ENCODE results near the gene POLD4. TPM values are rescaled to one million over a fixed set of nuclear protein-coding genes. Genes with fewer than 3 reads are reported as not detected.

POLD4 gene
- total RNA-seq, 1 donor from 2014 or later: 80.0 TPM

DNA sequence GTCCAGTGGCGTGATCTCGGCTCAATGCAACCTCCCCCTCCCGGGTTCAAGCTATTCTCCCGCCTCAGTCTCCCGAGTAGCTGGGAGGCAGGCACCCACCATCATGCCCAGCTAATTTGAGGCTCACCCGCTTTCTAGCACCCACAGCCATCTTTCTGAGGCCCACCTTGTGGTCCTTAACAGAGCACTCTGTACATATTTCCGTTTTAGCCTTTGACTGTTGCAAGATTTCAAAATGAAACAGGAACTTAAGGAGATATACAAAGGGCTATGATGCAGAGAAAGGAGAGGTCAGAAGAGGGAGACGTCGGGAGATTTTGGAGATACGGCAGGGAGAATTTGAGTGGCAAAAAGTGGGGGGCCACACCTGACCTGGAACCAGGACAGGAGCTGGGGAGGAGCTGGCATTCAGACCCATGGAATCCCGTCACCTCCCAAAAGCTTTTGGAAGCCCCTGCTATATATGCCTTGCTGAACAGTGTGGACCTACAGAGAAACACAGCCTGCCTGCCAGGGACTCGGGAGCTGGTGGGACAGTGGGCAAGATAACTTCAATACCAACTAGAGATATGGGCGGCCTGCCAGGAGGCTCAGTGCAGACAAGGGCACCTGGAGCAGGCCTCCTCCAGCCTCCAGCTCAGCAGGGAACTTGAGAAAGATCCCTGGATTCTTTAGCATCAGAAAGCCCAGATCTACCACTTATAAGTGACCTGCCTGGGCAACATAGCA lies 28.1 kb upstream of the POLD4 start:
- Histone ChIP-seq H3K27ac (no peak overlapping the region), H3K4me3 (no peak overlapping the region), H3K4me1 (peaks cover 23% of the 10 kb centered on the region), H3K9me3 (no peaks in the 10 kb centered on the region), H3K27me3 (no peaks in the 10 kb centered on the region), H3K36me3 (no peaks in the 10 kb centered on the region)
- DNase-seq (ENCODE audit: extremely low spot score in 2 of 2): no peak
- TF ChIP-seq, protein P1, sequence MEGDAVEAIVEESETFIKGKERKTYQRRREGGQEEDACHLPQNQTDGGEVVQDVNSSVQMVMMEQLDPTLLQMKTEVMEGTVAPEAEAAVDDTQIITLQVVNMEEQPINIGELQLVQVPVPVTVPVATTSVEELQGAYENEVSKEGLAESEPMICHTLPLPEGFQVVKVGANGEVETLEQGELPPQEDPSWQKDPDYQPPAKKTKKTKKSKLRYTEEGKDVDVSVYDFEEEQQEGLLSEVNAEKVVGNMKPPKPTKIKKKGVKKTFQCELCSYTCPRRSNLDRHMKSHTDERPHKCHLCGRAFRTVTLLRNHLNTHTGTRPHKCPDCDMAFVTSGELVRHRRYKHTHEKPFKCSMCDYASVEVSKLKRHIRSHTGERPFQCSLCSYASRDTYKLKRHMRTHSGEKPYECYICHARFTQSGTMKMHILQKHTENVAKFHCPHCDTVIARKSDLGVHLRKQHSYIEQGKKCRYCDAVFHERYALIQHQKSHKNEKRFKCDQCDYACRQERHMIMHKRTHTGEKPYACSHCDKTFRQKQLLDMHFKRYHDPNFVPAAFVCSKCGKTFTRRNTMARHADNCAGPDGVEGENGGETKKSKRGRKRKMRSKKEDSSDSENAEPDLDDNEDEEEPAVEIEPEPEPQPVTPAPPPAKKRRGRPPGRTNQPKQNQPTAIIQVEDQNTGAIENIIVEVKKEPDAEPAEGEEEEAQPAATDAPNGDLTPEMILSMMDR (IDR thresholded peaks at IDR 0.05): no peak
- TF ChIP-seq POLR2A (IDR thresholded peaks at IDR 0.05): no peak
- TF ChIP-seq POLR2AphosphoS5 (IDR thresholded peaks at IDR 0.05; ENCODE audit: insufficient read depth in 1 of 2, low read depth in 1 of 2): no peak
- intact Hi-C loops (cut with DNase I): loop anchor here (5.0 kb wide), 1 partner anchor 34 kb away; no protein-coding TSS in a partner anchor

DNA sequence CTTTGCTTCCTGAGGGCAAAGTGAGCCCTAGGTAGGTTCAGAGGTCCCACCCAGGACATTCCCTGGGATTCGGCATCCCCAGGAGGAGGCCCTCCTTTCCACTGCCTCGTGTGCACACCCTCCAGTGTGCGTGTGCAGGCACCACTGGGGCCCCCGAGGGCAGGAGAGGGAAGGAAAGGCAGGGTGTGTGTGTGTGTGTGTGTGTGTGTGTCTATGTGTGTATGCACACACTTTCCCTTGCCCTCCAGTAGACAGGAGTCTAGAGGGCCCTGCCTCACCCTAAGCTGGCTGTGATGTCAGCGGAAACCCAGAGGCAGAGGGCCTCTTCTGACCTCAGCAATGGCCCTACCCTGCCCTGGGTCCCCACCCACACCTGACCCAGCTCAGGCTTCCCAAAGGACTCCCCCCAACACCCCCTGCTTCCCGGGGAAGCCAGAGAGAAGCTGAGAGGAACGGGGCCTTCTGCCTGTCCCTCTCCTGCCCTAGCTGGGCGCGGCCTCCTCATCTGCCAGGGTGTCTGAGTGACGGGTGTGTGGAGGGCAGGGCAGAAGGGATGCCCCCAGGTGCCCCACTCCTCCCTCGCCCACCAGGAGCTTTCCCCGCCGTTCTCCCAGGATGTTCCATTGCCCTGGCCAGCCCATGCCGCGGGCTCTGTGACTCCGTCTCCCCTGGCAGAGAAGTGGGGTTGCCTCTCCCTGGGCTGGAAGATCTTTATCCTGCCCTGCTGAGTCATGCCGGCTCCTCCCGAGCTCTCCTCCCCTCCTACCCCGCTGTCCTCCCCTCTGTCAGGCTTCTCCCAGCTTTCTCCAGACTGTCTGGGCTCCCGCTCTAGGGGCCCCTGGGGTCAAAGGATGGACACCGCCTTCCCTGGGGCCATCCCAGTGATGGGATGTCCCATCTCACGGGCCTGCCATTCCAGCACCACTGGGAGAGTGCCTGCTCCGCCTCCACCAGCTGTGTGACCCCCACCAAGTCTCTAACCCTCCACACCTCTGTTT lies 26.0 kb upstream of the POLD4 start:
- intact Hi-C loops (cut with DNase I): loop anchor here (5.0 kb wide), 1 partner anchor 32 kb away; no protein-coding TSS in a partner anchor
- Histone ChIP-seq H3K9me3 (no peaks in the 10 kb centered on the region), H3K36me3 (no peaks in the 10 kb centered on the region), H3K27ac (peak overlapping the region; percentile 60), H3K27me3 (no peaks in the 10 kb centered on the region), H3K4me3 (no peak overlapping the region), H3K4me1 (peaks cover 40% of the 10 kb centered on the region)
- DNase-seq (ENCODE audit: extremely low spot score in 2 of 2): no peak
- TF ChIP-seq POLR2A (IDR thresholded peaks at IDR 0.05) (no peak), POLR2AphosphoS5 (IDR thresholded peaks at IDR 0.05; ENCODE audit: insufficient read depth in 1 of 2, low read depth in 1 of 2) (peak in 1 of 2 donors; percentile 63)

DNA sequence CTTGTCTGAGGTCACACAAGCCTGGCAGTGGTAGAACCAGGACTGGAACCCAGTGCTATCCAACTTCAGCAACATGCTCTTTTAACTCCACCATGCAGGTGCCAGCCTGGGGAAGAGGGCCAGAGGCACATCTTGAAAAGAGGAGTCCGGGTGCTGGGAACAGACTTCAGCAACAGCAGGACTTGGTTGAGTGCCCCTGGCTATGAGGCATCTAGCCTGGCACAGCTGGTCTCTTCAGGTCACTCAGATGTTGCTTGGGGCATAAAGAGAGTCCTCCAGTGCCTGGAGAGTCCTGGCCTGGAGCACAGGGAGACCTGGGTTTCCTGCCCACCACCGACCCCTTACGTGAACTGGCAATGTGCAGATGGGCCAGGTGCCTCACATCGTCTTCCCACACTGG lies 25.2 kb upstream of the POLD4 start:
- no peak overlapping the region for H3K4me3 ChIP-seq
- TF ChIP-seq, protein P1 (IDR thresholded peaks at IDR 0.05): no peak
- TF ChIP-seq POLR2A (IDR thresholded peaks at IDR 0.05) (no peak), POLR2AphosphoS5 (IDR thresholded peaks at IDR 0.05; ENCODE audit: insufficient read depth in 1 of 2, low read depth in 1 of 2) (no peak)
- no peaks in the 10 kb centered on the region for H3K27me3 ChIP-seq
- H3K9me3 ChIP-seq: no peaks in the 10 kb centered on the region
- intact Hi-C loops (cut with DNase I): no loop called here
- H3K36me3 ChIP-seq: no peaks in the 10 kb centered on the region
- peak overlapping the region; percentile 60 for H3K27ac ChIP-seq
- no peak for DNase-seq (ENCODE audit: extremely low spot score in 2 of 2)
- peaks cover 48% of the 10 kb centered on the region for H3K4me1 ChIP-seq

DNA sequence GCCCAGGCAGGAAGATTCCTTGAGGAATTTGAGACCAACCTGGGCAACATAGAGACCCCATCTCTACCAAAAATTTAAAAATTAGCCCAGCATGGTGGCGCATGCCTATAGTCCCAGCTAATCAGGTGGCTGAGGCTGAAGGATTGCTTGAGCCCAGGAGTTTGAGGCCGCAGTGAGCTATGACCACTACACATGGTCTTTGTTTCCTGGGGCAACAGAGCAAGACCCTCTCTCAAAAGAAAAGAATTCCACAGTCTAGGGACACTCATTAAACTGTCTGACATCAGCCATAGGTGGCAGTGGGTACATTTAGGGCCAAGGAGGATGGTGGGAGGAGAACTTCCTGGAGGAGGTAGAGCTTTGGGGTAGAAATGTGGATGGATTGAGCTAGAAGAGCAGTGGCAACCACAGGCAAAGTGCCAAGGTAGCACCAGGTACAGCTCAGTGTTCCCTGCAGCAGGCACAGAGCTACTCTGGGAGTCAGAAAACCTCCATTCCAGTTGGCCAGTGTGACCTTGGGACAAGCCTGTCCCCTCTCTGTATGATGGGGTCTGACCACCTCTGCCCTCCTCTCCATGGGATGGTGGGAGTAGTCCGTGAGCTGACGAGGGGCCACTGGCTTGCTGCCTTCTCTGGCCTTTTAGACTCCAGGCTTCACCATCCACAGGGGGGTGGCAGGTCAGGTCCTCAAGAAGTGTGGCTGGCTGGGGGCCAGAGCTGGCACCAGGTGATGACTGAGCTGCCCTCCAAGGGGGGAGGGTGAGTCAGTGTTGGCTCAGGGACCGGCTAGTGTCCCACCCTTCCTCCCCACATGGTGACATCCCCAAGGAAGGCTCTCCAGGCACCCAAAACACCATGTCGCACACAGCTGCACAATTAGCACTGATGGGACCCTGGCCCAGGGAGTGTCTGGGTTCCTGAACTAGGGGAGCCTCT lies 23.8 kb upstream of the POLD4 start:
- Histone ChIP-seq H3K4me3 (no peak overlapping the region), H3K27ac (no peak overlapping the region), H3K9me3 (no peaks in the 10 kb centered on the region), H3K27me3 (no peaks in the 10 kb centered on the region), H3K36me3 (no peaks in the 10 kb centered on the region), H3K4me1 (peaks cover 52% of the 10 kb centered on the region)
- TF ChIP-seq, protein P1 (IDR thresholded peaks at IDR 0.05): no peak
- no peak for TF ChIP-seq POLR2A (IDR thresholded peaks at IDR 0.05)
- no peak for TF ChIP-seq POLR2AphosphoS5 (IDR thresholded peaks at IDR 0.05; ENCODE audit: insufficient read depth in 1 of 2, low read depth in 1 of 2)
- DNase-seq (ENCODE audit: extremely low spot score in 2 of 2): no peak
- intact Hi-C loops (cut with DNase I): no loop called here
